Measurements from ENCODE around the gene FAM3B.

DNA sequence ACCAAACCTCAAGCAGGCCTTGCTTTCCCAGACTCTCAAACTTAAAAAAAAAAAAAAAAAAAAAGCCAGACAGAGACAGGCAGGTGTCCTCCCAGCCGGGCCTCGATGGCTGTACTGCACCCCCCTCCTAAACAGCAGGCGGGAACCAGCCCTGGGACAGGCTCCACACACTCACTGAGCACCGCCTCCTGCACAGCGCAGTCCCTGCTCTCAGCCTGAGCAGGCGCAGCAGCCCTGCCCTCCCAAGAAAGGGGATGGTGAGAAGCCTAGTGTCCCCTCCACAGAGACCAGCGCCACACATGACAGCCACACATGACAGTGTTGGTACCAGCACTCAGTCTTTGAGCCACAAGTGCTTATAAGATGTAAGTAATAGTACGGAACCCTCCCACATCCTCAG is 57.2 kb downstream of the FAM3B start:
- TF ChIP-seq, protein P1, sequence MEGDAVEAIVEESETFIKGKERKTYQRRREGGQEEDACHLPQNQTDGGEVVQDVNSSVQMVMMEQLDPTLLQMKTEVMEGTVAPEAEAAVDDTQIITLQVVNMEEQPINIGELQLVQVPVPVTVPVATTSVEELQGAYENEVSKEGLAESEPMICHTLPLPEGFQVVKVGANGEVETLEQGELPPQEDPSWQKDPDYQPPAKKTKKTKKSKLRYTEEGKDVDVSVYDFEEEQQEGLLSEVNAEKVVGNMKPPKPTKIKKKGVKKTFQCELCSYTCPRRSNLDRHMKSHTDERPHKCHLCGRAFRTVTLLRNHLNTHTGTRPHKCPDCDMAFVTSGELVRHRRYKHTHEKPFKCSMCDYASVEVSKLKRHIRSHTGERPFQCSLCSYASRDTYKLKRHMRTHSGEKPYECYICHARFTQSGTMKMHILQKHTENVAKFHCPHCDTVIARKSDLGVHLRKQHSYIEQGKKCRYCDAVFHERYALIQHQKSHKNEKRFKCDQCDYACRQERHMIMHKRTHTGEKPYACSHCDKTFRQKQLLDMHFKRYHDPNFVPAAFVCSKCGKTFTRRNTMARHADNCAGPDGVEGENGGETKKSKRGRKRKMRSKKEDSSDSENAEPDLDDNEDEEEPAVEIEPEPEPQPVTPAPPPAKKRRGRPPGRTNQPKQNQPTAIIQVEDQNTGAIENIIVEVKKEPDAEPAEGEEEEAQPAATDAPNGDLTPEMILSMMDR (IDR thresholded peaks at IDR 0.05; ENCODE audit: low read depth, low read length) = no peak
- TF ChIP-seq EZH2phosphoT487 (IDR thresholded peaks at IDR 0.05; ENCODE audit: low read depth) = no peak

All from OCI-LY3 (cell line).